Forelimb muscle (tissue), 1 donor: ENCODE data around the gene EID2B. TPM values are rescaled to one million over a fixed set of nuclear protein-coding genes. Genes with fewer than 3 reads are reported as not detected.

ENCODE experiments used
- DNase-seq: peaks from one replicate; pipeline ENCODE4 v3.0.0-alpha.2; 2013; ENCODE audit warnings: low read depth
- polyA plus RNA-seq: library from polyadenylated mRNA; unstranded; fragments of 120-200 nt; gene quantifications from one replicate; pipeline ENCODE4 v1.2.1, GENCODE V29; 2013; ENCODE audit not compliant: insufficient read length

EID2B gene
- polyA plus RNA-seq, 1 donor = 2.0 TPM

DNA sequence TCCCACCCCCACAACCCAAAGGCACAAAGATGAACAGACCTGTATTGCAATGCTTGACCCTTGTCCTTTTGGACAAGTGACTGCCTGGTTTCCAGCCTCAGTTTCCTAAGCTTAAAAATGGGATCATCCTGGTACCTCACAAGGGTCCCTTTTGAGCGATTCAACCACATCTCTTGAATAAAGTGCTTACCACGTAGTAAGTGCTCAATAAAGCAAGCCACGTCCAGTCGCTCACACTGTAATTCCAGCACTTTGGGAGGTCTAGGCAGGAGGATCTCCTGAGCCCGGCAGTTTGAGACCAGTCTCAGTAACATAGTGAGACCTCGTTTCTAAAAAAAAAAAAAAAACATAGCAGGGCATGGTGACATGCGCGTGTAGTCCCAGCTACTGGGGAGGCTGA, 32.7 kb downstream of the EID2B start:
- no peak for DNase-seq

DNA sequence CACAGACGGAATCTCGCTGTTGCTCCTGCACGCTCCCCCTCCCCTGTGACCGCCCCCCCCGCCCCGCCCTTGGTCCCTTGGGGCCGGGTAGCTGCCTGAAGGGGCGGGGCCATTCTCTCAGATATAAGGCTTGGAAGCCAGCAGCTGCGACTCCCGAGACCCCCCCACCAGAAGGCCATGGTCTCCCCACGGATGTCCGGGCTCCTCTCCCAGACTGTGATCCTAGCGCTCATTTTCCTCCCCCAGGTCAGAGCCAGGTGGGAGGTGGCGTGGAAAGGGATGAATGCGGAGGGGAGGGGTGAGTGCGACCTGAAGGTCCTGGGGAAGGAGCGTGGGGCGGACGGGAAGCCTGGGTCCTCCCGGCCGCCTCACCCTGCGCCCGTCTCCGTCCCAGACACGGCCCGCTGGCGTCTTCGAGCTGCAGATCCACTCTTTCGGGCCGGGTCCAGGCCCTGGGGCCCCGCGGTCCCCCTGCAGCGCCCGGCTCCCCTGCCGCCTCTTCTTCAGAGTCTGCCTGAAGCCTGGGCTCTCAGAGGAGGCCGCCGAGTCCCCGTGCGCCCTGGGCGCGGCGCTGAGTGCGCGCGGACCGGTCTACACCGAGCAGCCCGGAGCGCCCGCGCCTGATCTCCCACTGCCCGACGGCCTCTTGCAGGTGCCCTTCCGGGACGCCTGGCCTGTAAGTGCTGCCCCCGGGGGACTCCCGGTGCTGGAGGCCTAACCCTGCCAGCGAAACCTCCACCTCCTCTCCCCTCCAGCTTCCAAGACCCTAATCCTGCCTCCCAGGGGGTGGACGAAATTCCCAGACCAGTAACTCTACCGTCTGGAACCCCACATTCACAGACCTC, 33.6 kb downstream of the EID2B start, which contains the start of gene DLL3:
TSS of gene DLL3 (plus strand) at position 150 of the 845 bp plus-strand sequence. CDS start at position 178, 28 bp downstream.
- no peak for DNase-seq

DNA sequence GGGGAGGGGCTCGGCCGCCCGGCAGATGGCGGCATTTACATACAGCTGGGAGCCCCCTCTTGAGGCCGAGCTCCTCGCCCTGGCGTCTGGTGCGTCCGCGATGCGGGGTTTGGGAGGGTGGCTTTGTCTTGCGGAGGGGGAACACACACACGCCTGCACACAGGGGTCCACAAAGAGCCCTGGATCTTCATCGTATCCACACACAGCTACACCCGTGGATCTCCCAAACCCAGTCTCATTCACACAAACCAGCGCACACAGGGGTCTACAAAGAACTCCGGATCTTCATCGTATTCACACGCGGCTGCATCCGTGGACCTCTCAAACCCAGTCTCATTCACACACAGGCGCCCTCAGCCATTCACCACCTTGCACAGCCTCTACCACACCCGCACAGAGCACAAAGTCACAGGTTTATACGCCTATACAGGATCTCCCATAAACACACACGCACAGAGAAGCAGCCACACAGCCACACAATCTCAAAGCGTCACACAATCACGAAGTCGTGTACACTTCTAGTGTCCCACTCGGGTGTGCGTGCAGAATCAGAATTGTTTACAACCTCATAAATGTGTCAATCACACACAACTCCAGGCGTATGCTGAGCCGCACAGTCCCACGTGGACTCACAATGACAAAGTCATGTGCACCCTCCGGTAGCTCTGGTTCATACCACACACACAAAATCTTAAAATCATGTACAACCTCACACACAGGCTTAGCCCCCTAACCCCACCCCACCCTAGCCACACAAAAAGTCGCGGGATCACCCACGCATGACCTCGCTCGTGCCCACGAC, 34.5 kb downstream of the EID2B start:
- no peak for DNase-seq

DNA sequence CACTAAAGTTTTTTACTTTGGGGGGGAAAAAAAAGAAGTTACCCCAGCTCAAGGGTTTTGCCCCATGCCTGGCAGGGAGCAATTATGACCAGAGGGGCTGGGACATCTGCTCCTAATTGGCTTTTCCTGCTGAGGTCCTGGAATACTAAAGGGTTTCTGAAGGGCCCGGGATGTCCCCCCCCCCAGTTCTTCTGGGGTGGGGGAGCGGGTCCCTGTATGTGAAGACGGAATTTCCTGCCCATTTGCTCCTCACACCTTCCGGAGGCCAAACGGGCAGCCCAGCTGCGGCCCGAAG, 35.0 kb downstream of the EID2B start:
- no peak for DNase-seq

DNA sequence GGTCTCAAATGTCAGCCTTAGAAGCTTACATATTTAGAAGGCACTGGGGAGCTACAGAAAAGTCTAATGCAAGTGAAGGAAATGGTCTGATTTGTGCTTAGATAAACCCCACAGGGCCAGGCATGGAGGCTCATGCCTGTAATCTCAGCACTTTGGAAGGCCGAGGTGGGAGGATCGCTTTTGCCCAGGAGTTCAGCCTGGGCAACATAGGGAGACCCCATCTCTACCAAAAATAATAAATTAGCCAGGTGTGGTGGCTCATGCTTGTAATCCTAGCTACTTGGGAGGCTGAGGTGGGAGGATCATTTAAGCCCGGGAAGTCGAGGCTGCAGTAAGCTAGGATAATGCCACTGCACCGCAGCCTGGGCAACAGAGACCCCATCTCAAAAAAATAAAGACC, 36.6 kb downstream of the EID2B start:
- no peak for DNase-seq

DNA sequence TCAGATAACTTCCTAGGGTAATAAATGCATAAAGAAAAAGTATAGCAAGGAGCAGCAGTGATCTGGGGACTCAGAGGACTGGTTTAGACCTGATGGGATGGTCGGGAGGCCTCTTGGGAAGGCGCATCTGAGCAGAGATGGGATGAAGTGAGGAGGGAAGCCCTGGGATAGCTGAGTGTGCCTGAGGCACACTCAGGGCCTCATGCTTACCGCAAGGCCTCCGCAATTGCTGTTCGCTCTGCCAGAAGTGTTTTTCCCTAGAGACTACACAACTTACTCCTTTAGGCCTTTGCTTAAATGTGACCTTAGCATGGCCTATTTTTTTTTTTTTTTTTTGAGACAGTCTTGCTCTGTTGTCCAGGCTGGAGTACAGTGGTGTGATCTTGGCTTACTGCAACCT, 38.0 kb downstream of the EID2B start:
- no peak for DNase-seq

DNA sequence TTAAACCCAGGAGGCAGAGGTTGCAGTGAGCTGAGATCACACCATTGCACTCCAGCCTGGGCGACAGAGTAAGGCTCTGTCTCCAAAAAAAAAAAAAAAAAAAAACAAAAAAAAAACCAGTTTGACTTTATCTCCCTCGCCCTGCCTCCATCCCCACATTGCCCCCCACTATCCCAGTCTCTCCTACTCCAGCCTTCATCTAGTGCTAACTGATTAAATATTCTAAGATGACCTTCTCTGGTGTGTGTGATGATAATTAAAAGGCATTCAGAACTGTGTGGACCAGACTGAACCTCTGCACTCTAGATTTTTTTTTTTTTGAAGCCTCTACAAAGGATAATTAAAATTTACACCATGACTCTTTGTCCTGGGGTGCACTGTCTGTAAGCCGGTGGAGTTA, 39.9 kb downstream of the EID2B start:
- no peak for DNase-seq

DNA sequence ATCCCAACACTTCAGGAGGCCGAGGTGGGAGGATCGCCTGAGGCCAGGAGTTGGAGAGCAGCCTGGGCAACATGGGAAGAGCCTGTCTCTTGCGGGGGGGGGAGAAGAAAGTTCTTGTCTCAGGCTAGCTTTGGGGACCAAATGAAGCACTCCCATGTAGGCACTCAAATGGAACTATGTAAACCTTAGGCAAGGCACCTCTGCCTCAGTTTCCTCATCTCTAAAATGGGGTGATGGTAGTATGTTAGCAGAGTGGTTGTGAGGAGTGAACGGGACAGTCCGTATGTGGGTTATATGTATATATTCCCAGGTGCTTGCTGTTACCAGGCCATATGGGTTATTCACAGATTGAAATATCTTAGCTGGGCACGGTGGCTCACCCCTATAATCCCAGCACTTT, 40.4 kb downstream of the EID2B start:
- no peak for DNase-seq

DNA sequence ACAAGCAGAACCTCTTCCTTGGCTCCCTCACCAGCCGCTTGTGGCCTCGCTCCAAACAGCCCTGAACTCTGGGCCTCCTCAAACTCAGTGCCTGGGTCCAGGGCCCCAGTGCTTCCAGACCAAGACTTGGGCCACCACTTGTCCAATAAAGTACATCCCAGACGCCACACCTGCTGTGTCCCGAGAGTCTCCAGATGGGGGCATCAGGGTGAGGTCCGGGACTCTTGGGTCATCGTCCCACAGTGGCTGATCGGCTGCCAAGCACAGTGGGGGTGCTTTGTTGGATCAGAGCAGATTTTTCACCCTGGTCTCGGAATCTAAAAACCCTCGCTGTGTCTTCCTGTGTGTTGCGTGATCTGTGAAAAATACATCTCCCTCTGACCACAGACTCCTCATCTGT, 42.9 kb downstream of the EID2B start:
- DNase-seq = no peak

DNA sequence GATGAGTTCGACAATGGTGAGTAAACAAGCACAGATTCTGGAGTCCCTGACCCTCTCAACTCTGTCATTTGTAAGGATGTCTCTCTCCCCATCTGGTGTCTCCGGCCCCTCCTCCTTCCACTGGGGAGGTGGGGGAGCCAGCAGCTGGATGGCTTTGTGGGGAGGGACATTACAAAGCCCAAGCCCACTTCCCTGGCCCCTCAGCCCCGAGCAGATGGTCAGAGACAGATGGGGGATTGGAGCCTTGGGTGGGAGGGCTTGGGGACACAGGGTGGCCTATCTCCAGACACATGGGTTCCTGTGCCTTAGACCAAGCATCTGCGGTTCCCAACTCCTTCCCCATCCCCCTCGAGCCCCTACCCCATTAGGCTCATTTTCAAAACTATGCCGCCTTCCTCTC, 49.5 kb downstream of the EID2B start:
- DNase-seq = no peak

DNA sequence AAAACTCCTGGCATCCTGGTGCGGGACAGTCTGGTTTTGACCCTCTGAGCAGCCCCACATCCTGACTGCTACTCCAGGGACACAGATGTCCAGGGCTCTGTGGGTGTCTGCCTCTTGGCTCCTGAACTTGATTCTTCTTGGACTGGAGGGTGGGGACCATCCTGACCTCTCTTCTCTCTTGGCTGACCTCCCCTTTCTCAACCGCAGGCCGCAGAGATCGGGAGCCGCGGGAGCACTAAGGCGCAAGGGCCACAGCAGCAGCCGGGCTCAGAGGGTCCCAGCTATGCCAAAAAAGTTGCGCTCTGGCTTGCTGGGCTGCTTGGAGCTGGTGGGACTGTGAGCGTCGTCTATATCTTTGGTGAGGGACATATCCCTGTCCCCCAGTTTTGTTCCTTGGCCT, 51.0 kb downstream of the EID2B start:
- no peak for DNase-seq

DNA sequence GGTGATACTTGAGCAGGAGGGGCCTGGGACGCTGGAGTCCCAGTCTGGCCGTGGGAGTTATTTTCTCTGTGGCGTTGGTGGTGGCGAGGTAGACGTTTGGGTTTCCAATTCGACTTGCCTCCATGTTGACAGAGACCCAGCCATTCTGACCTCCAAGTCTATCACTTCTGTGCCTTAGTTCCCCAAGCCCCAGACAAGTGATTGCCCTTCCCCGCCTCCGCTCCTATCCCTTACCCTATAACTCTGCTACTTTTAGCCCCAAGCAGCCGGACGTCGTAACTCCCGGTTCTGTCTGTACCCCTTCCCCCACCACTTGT, 51.5 kb downstream of the EID2B start:
- DNase-seq = no peak

Other genes starting within 250 kb of the EID2B start
- gene IFNL1, start 236.4 kb downstream of the EID2B start, polyA plus RNA-seq = not detected
- 0.77 TPM for gene LRFN1, start 212.0 kb downstream of the EID2B start, polyA plus RNA-seq
- 14.5 TPM for gene GMFG, start 196.8 kb downstream of the EID2B start, polyA plus RNA-seq
- 79.3 TPM for gene SAMD4B, start 190.4 kb downstream of the EID2B start, polyA plus RNA-seq
- 35.7 TPM for gene PAF1, start 141.7 kb downstream of the EID2B start, polyA plus RNA-seq
- 23.9 TPM for gene MED29, start 141.5 kb downstream of the EID2B start, polyA plus RNA-seq
- gene ZFP36, start 126.0 kb downstream of the EID2B start, polyA plus RNA-seq = 36.5 TPM
- gene PLEKHG2, start 120.2 kb downstream of the EID2B start, polyA plus RNA-seq = 43.0 TPM
- gene RPS16, start 96.9 kb downstream of the EID2B start, polyA plus RNA-seq = 2,074 TPM
- gene SUPT5H, start 87.3 kb downstream of the EID2B start, polyA plus RNA-seq = 81.6 TPM
- 49.2 TPM for gene TIMM50, start 52.0 kb downstream of the EID2B start, polyA plus RNA-seq
- gene DLL3, start 33.9 kb downstream of the EID2B start, polyA plus RNA-seq = 0.10 TPM
- not detected for gene SELENOV, start 17.7 kb downstream of the EID2B start, polyA plus RNA-seq
- 8.8 TPM for gene EID2, start 7.3 kb upstream of the EID2B start, polyA plus RNA-seq
- gene LGALS13, start 69.7 kb upstream of the EID2B start, polyA plus RNA-seq = 0.25 TPM
- not detected for gene LGALS16, start 123.1 kb upstream of the EID2B start, polyA plus RNA-seq
- 0.30 TPM for gene LGALS14, start 171.6 kb upstream of the EID2B start, polyA plus RNA-seq
- 1.3 TPM for gene CLC, start 205.2 kb upstream of the EID2B start, polyA plus RNA-seq
- not detected for gene LEUTX, start 246.0 kb upstream of the EID2B start, polyA plus RNA-seq